GM19025 (cell line): ENCODE data around the gene SPAG9.

ENCODE experiments used
- ATAC-seq: cut with Tn5 transposase; IDR thresholded peaks from one replicate; pipeline ENCODE4 v1.9.1; 2021; ENCODE audit warnings: mild to moderate bottlenecking, low read depth, moderate library complexity; ENCODE audit not compliant: unreplicated experiment

SPAG9 gene

DNA sequence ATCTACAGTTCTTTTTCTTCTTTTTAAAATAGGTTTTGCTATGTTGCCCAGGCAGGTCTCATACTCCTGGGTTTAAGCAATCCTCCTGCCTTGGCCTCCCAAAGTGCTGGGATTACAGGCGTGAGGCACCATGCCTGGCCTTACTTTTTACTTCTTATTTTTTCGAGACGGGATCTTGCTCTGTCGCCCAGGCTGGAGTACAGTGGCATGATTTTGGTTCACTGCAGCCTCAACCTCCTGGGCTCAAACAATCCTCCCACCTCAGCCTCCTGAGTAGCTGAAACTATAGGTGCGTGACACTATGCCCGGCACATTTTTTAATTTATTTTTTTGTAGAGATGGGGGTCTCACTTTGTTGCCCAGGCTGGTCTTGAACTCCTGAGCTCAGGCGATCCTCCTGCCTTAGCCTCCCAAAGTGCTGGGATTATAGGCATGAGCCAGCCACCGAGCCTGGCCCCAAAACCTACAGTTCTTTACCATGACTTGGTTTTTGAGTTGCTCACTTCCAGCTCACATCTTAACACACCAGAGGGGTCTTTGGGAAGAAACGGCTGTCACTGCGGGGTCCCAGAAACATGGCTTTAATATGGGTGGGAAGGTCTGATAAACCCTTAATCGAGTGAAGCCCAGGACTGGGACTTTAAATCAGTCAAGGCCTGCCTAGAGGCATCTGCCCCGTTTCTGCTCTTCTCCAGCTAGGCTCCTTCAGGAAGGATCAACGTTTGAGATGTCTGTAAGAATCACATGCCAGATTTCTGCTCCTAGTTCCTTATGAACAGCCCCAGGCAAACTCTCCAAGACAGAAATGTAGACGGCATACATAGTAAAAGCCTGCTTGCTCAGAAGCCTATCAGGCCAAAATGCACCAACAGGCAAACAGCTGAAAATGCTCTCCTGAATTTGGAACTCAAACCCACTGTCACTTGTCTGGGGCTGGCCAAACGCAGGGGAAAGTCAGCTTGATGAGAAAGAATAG is 162.8 kb downstream of the SPAG9 start:
- no peak for ATAC-seq

GRCh38 chr17:50956750-50957523 is 163.7 kb downstream of the SPAG9 start:
- no peak for ATAC-seq

DNA sequence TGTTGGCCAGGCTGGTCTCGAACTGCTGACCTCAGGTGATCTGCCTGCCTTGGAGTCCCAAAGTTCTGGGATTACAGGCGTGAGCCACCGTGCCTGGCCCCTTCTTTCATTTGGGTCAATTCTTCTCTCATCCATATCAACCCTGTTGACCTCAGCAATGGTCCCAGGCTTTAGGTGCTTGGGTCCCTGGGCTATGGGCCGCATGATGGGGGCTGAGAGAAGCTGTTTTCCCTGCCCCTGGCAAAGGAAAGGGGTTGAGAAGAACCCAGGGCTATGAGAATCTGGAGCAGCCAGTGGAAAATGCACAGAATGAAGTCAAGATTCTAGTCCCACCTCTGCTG is 164.3 kb downstream of the SPAG9 start:
- no peak for ATAC-seq

- ATAC-seq: no peak
These were observed 165.0 kb downstream of the SPAG9 start for GRCh38 chr17:50955667-50956120.

DNA sequence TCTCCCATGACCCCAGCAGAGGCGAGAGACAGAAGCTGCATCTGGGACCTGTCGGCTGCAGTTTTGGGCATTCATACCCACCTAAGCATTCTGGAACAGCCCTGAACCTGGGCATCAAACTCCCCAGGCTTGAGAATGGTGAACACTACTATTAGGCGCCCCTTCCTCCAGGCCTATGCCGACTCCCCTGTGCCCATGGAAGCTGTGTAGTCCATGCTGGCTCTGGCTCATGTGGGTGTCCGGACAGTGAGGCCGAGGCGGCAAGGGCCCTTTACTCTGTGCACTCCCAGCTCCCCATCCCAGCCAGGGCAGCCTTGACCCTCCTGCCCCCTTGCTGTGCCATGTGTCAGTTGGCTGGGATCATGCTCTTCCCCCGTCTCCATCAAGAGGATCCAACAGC is 165.5 kb downstream of the SPAG9 start:
- ATAC-seq: no peak

DNA sequence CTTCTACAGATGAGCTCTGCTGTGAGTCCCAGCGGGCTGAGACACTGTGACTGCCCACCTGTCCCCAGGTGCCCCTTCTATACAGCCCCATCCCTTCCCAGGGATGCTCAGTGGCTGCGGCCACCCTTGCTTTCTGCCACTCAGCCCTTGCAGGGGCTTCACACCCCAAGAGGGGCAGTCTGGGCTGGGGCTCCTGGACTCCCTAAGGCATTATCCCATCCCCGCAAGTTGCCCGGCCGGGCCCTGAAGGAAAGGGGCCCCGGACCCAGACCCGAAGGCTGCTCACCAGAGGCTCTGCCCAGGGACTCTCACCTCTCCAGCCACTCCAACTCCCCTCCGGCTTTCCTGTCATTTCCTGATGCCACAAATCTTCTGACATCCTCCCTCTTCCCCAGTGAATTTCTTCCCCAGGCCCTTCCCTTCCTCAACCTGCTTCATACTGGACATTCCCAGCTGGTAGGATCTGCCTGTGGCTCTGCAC is 166.0 kb downstream of the SPAG9 start:
- no peak for ATAC-seq

DNA sequence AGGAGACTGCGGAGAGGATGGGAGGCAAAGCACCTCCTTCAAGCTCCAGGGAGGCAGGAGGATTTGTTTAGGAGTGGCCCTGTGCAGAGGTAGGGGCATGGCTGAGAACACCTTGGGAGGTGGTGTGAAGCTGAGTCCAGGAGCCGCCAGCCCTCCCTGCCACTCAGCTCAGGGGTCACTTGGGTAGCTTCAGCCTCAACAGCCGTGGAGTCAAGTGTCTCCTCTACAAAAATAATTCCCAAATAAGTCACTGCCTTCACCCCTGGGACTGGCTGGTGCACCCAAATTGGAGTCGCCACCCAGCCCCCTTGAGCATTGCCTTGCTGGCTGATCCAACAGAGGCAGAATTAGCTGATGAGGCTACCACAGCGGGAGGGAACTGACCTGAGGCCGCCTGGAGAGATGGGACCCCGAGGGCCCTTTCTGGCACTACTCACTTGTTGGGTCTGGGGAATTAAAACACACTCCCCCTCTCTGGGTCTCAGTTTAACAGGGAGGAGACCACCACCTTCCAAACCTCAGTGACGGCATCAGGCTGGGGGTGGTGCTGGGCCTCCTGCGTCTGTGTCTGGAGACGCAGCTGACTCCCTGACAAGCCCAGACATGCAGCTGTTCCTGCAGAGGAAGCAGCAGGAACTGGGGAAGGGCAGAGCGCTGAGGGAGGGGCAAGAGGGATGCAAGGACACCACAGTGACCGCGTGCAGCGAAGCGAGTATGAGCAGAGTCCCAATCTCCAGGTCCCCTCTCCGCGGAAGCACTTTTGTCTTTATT is 166.7 kb downstream of the SPAG9 start:
- no peak for ATAC-seq

- ATAC-seq: no peak
These were observed 167.2 kb downstream of the SPAG9 start for GRCh38 chr17:50953518-50953830.

DNA sequence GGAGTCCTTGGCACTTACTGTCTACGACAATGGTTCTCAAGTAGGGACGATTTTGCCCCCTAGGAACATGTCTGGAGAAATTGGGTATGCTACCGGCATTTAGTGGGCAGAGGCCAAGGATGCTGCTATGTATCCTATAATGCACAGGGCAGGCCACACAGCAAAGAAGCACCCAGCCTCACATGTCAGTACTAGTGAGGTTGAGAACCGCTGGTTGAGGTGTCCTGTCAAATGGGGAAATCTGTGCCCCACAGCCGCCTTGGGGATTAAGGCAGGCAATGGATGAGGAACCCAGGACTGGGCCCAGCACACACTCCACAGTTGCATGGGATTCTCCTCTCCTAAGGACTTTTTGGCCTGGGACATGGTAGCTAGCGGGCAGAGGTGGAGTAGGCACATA is 167.8 kb downstream of the SPAG9 start:
- ATAC-seq: no peak

- no peak for ATAC-seq
These were observed 168.7 kb downstream of the SPAG9 start for GRCh38 chr17:50952013-50952412.

DNA sequence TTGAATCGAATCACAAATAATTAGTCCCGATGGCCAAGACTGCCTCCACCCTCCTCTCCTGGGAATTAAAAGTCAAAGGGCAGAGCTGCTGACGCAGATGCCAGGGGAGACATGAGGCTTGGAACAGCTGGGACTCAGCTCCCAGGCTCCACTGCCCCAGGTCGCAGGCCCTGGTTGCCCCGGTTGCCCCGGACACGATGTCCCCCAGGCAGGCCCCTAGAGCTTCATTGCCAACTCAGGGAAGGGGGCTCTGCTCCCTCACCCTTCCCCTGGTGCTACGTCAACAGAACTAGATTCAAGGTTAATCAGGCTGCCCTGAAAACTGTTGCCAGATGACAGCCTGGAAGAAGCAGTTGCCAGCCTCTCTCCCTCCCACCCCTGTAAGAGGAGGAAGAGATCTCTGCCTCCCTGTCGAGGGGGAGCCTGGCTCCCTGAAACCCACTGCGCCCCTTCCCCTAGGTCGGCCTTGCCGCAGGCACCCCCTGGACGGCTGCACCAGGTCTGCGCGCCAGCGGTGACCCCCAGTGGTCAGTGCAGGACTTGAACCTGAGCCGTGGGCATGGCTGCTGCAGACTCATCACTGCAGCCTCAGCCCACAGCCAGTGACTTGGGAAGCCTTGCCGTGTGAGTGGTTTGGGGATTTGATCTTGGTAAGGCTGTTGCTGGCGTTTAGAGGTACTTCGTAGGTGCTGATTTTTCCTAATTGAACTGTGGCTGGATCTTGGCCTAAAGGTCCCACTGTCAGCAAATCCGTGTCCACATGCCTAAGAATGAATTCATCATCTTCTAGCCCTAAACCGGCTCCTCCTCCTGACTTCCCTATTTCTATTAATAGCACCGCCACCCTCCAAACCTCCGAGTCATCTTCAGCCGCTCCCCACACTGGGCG is 170.4 kb downstream of the SPAG9 start:
- no peak for ATAC-seq

- ATAC-seq: no peak
These were observed 171.3 kb downstream of the SPAG9 start for GRCh38 chr17:50949128-50949988.

GRCh38 chr17:50948711-50949110 is 172.0 kb downstream of the SPAG9 start:
- ATAC-seq: no peak

DNA sequence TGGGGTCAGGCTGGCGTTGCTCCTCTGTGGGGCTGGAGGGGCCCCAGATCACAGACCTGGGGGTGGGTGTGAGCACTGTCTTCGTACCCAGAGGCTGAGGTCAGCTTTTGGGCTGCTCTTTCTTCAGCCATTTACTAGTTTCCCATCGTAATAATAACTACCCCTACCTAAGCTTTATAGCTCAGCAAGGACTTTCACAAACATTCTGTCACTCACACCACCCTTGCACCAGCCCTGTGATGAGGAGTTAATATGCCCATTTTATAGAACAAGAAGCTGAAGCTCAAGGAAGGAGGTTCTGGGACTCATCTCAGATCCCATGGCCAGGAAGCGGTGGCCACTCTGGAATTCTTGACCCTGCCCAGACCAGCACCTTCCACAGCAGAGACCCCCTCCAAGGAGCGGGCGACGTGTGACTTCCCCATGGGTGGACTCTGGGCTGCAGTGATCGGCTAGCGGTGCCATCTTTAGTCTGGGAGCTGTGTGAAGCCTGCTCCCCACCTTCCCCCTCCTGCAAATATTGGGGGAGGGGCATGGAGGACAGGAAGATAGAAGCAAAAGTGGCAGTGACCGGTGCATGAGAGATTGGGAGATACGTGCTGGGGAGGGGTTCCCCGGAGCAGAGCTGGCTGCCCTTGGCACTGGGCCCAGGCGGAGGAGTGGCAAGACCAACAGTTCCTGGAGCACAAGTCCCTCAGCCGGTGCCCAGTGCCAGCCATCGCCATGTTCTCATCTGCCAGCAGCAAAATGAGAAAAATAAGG is 172.7 kb downstream of the SPAG9 start:
- no peak for ATAC-seq

DNA sequence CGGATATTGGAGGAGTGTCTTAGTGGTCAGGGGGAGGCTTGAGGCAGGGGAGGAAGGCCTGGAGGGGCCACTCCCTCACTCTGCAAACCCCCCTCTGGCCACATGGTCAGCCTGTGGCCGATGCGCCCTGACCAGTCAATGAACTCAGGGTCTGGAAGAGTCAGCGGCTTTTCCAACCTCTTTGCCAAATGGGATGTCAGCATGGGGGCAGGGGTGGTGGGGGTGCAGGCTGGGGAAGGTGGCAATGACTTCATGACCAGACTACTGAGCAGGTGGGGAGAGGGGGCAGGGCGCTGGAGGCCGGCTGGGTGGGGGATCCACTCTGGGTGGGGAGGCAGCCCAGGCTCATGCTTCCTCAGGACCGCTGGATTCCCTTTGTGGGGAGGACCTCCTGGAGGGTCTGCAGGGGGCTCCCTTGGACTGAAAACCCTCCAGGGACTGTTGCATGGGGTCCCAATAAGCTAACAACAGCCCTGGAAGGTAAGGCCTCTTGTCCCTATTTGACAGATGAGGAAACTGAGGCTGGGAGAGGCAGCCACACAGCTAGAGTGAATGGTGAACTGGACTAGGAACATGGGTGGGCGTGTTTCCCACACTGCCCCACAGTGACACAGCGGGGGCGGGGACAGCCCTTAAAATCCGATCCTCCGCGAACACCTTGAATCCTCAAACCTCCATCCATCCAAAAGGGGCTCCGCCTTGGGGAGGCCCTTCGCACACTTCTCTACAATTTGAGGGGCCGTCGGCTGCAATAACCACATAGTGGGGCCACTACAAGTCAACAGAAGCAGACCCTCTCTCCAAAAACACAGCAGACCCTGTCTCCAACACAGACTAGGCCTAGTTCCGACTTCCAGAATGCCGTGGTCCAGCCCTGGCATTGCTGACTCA is 173.5 kb downstream of the SPAG9 start:
- no peak for ATAC-seq

DNA sequence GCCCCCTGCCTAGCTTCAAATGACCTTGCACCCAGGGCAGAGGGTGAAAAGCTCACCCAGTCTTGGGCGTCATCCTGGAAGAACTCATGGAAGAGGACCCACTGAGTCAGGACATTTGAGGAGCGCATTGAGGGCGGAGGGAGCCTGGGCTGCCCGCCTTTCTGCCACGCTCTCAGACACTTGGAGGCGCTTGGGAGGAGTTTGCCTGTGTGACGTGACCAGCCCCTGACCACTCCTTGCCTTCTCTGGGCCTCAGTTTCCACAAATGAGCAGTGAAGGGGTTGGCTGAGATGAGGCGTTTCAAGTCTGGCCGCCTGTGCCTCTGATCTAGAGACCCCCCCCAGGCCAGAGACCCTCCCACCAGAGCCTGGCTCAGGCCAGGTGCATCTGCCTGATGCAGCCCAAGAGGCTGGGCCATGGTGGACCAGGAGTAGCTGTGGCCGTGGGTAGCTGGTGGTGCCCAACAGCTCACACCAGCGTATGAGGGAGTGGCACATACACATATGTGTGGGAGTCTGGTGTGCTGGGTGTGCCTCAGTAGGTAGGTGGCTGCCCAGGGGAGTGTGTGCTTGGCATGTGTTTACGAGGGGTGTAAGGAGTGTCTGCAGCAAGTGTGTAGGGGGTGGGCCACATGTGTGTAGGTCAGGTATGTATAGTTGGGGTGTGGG is 174.3 kb downstream of the SPAG9 start:
- no peak for ATAC-seq

GRCh38 chr17:50945779-50946222 is 174.9 kb downstream of the SPAG9 start:
- no peak for ATAC-seq
